Stimulated activated naive B cell treated with anti-CD40 and anti-IgM and Interleukin-4, amounts not matched to agents 10 μg/mL and 1 μg/mL and 100 μg/mL, for 72 hours (primary cell): ENCODE data around the gene ACBD4.

Experiments
- ATAC-seq, 2 donors: fragments of 150-1000 bp; cut with Tn5 transposase; replicated peaks; 2 replicates each; pipeline ENCODE4 v1.10.0; 2021; ENCODE audit warnings: moderate library complexity in 1 of 2
- DNase-seq: peaks from one replicate; pipeline ENCODE4 v3.0.0; 2021
- H3K27ac Mint-ChIP-seq: one replicate; pipeline ENCODE4 v1.8.0; 2022; ENCODE audit warnings: mild to moderate bottlenecking, mixed read lengths
- H3K27me3 Mint-ChIP-seq, 2 donors: one replicate each; pipeline ENCODE4 v1.8.0; 2022; ENCODE audit warnings: mixed read lengths in 2 of 2
- H3K36me3 Mint-ChIP-seq, 2 donors: one replicate each; pipeline ENCODE4 v1.8.0; 2022; ENCODE audit warnings: mixed read lengths in 2 of 2, mild to moderate bottlenecking in 1 of 2
- H3K4me1 Mint-ChIP-seq, 2 donors: one replicate each; pipeline ENCODE4 v1.8.0; 2022; ENCODE audit warnings: mixed read lengths in 2 of 2, mild to moderate bottlenecking in 1 of 2
- H3K4me3 Mint-ChIP-seq, 2 donors: one replicate each; pipeline ENCODE4 v1.8.0; 2022; ENCODE audit warnings: mild to moderate bottlenecking in 2 of 2, mixed read lengths in 2 of 2, moderate library complexity in 1 of 2
- H3K9me3 Mint-ChIP-seq, 2 donors: one replicate each; pipeline ENCODE4 v1.8.0; 2022; ENCODE audit warnings: mixed read lengths in 2 of 2, mild to moderate bottlenecking in 1 of 2

Gene ACBD4

DNA sequence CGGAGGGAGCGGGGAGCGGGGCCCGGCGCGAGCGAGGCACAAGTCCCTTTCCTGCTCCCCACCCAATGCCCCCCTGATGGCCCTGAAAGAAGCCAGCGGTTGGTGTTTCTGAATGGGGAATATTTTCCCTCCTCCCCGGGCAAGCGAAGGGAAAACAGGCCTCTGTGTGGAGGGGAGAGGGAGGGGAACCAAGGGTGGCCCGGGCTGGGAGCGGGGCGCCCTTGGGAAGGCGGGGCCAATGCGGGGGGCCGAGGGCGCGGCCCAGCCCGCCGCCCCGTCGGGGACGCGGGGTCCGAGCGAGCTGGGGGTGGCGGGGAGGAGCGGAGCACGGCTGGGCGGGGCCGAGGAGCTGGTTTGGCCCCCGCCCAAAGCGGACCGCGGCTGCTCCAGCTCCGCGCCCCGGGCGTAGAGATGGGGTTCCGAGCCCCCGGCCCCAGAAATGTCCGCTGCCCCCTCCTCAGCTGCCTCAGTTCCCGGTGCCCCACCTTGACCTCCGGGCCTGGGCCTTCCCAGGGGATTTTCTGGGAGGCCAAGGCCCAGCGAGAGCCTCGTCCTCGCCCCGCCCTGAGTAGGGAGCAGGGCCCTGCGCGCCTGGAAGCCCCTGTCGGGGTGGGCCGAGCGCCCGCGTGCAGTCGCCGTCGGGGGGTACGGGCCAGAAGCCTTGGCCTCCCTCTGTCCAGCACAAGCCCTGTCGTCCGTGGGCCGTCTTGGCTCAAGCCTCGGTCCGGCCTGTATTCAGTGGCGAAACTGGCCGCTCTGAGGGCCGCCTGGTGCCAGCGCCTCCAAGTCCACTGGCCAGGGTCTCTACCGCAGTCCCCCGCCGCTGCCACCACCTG lies 8.9 kb downstream of the ACBD4 start:
- DNase-seq: no peak
- ATAC-seq: no peak
- Mint-ChIP-seq H3K27ac (peak overlapping the region; percentile 92), H3K36me3 (peaks cover 14 to 30% of the 10 kb centered on the region in 2 donors), H3K27me3 (peaks cover 0 to 5% of the 10 kb centered on the region in 2 donors), H3K4me3 (peak overlapping the region; percentile 88), H3K9me3 (no peaks in the 10 kb centered on the region), H3K4me1 (peaks cover 26 to 60% of the 10 kb centered on the region in 2 donors)

DNA sequence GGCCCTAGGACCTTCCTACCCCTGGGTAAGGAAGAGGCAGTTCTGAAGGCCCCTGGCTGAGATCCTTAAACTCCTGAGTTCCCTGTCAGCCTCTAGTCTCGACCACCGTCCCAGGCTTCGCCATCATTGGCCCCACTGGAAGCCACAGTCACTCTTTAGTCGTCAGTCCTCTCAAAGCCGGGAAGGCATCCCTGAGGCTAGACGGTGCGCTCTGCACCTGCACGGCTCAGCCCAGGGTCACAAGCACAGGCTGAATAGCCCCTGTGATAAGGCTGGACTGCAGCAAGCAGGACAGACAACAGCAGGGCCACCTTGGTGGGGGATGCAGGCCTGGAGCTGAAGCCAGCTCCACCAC lies 9.5 kb downstream of the ACBD4 start:
- Mint-ChIP-seq H3K27ac (peak overlapping the region; percentile 73), H3K4me1 (peaks cover 31 to 66% of the 10 kb centered on the region in 2 donors), H3K36me3 (peaks cover 19 to 34% of the 10 kb centered on the region in 2 donors), H3K4me3 (peak overlapping the region; percentile 78 to 88), H3K9me3 (no peaks in the 10 kb centered on the region), H3K27me3 (peaks cover 0 to 5% of the 10 kb centered on the region in 2 donors)
- DNase-seq (no peak), ATAC-seq (no peak)

- DNase-seq (no peak), ATAC-seq (no peak)
- peaks cover 0 to 5% of the 10 kb centered on the region in 2 donors for H3K27me3 Mint-ChIP-seq
- H3K4me3 Mint-ChIP-seq: peak overlapping the region; percentile 98
- H3K4me1 Mint-ChIP-seq: peaks cover 34 to 73% of the 10 kb centered on the region in 2 donors
- H3K9me3 Mint-ChIP-seq: no peaks in the 10 kb centered on the region
- peak overlapping the region; percentile 73 for H3K27ac Mint-ChIP-seq
- peaks cover 17 to 31% of the 10 kb centered on the region in 2 donors for H3K36me3 Mint-ChIP-seq
These were observed 10.7 kb downstream of the ACBD4 start for GRCh38 chr17:45146166-45146565.

DNA sequence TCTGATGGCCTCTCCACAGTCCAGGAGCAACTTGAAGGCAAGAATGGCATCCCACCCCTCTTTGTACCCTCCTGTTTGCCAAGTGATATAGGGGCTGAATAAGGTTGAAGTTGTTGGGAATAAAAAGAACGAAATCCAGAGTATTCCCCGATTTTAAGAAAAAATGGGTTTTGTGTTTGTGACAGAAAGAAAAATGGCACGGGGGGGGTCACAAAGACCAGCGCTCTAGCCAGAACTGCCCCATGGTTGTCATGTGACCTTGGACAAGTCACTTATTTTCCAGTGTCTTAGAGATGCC lies 11.1 kb downstream of the ACBD4 start:
- H3K27me3 Mint-ChIP-seq: peaks cover 0 to 5% of the 10 kb centered on the region in 2 donors
- no peak for ATAC-seq
- DNase-seq: no peak
- H3K36me3 Mint-ChIP-seq: peaks cover 17 to 34% of the 10 kb centered on the region in 2 donors
- no peaks in the 10 kb centered on the region for H3K9me3 Mint-ChIP-seq
- peaks cover 38 to 77% of the 10 kb centered on the region in 2 donors for H3K4me1 Mint-ChIP-seq
- H3K4me3 Mint-ChIP-seq: peak overlapping the region; percentile 98
- H3K27ac Mint-ChIP-seq: peak overlapping the region; percentile 100

- H3K27ac Mint-ChIP-seq: peak overlapping the region; percentile 100
- peak; percentile 6 to 10 for ATAC-seq
- no peaks in the 10 kb centered on the region for H3K9me3 Mint-ChIP-seq
- H3K27me3 Mint-ChIP-seq: peaks cover 0 to 5% of the 10 kb centered on the region in 2 donors
- H3K4me3 Mint-ChIP-seq: peak overlapping the region; percentile 98
- no peak for DNase-seq
- peaks cover 17 to 36% of the 10 kb centered on the region in 2 donors for H3K36me3 Mint-ChIP-seq
- peaks cover 40 to 81% of the 10 kb centered on the region in 2 donors for H3K4me1 Mint-ChIP-seq
These were observed 11.5 kb downstream of the ACBD4 start for GRCh38 chr17:45146890-45147580.

- Mint-ChIP-seq H3K27me3 (peaks cover 0 to 5% of the 10 kb centered on the region in 2 donors), H3K36me3 (peaks cover 17 to 36% of the 10 kb centered on the region in 2 donors), H3K4me1 (peaks cover 40 to 87% of the 10 kb centered on the region in 2 donors), H3K9me3 (no peaks in the 10 kb centered on the region), H3K4me3 (peak overlapping the region; percentile 98), H3K27ac (peak overlapping the region; percentile 100)
- peak; percentile 81 for DNase-seq
- peak; percentile 50 to 57 for ATAC-seq
These were observed 12.2 kb downstream of the ACBD4 start for GRCh38 chr17:45147581-45148182.

DNA sequence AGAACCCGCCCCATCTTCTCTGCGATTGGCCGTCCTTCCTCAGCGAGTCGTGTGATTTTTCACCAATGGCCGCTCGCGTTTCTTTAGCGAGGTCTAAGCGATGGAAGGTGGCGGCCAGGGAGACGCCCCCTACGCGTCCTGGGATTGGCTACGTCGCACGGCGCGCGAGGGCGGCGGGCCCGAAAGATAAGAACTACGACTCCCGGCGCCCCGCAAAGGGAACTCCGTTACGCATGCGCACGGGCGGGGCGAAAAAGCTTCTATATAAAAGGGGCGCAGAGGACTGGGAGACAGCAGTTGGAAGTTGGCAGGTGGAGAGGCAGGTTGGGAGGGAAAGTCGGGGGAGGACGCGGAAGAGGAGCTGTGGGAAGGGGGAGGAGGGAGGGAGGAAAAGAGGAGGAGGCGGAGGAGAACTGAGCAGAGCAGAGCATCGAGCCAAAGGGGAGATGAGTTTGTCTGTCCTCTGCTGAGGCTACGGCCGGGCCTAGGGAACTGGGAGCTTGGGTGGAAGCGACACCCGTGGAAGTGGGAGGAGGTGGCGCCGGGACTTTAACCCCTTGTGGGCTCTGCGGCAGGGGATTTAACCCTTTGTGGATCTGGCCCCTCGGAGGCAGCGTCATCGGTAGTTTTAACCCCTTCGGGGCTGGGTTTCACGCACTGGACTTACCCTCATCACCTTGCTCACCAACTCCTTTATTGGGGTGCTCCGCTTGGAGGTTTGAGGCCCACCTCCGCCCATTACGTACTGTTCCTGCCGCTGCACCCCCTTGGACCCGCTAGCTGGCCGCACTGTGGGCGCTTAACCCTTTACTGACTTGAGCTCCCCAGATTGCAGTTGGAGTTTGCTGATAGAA lies 12.9 kb downstream of the ACBD4 start, which contains the start of gene HEXIM1:
Gene HEXIM1 (plus strand): TSS at position 293 of the 854 bp plus-strand sequence. CDS start 716 bp downstream, outside the sequence.
- peak within 1 kb of the TSS; percentile 98 for H3K4me3 Mint-ChIP-seq
- H3K27me3 Mint-ChIP-seq: peaks cover 0 to 5% of the 10 kb centered on the region in 2 donors
- H3K9me3 Mint-ChIP-seq: no peaks in the 10 kb centered on the region
- DNase-seq (peak; percentile 98), ATAC-seq (peak; percentile 78 to 80)
- peaks cover 38 to 81% of the 10 kb centered on the region in 2 donors for H3K4me1 Mint-ChIP-seq
- H3K27ac Mint-ChIP-seq: peak within 1 kb of the TSS; percentile 100
- H3K36me3 Mint-ChIP-seq: peaks cover 17 to 36% of the 10 kb centered on the region in 2 donors

DNA sequence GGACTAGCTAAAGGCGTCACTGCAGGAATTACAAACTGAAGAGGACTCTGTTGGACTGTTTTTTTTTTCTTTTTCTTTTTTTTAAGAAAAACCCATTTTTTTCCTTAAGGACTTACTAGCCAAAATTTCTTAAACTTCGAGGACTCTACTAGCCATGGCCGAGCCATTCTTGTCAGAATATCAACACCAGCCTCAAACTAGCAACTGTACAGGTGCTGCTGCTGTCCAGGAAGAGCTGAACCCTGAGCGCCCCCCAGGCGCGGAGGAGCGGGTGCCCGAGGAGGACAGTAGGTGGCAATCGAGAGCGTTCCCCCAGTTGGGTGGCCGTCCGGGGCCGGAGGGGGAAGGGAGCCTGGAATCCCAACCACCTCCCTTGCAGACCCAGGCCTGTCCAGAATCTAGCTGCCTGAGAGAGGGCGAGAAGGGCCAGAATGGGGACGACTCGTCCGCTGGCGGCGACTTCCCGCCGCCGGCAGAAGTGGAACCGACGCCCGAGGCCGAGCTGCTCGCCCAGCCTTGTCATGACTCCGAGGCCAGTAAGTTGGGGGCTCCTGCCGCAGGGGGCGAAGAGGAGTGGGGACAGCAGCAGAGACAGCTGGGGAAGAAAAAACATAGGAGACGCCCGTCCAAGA lies 13.7 kb downstream of the ACBD4 start:
- Mint-ChIP-seq H3K27ac (peak overlapping the region; percentile 100), H3K4me1 (peaks cover 32 to 73% of the 10 kb centered on the region in 2 donors)

GRCh38 chr17:45149669-45150664 lies 14.5 kb downstream of the ACBD4 start:
- peaks cover 31 to 66% of the 10 kb centered on the region in 2 donors for H3K4me1 Mint-ChIP-seq
- peaks cover 0 to 5% of the 10 kb centered on the region in 2 donors for H3K27me3 Mint-ChIP-seq
- no peak for DNase-seq
- H3K36me3 Mint-ChIP-seq: peaks cover 16 to 36% of the 10 kb centered on the region in 2 donors
- ATAC-seq: no peak
- H3K9me3 Mint-ChIP-seq: no peaks in the 10 kb centered on the region
- H3K4me3 Mint-ChIP-seq: peak overlapping the region; percentile 98
- H3K27ac Mint-ChIP-seq: peak overlapping the region; percentile 100

More for the DNA sequence above, 13.7 kb downstream of the ACBD4 start:
- DNase-seq: peak; percentile 75
- Mint-ChIP-seq H3K4me3 (peak overlapping the region; percentile 98), H3K27me3 (peaks cover 0 to 5% of the 10 kb centered on the region in 2 donors), H3K36me3 (peaks cover 16 to 36% of the 10 kb centered on the region in 2 donors), H3K9me3 (no peaks in the 10 kb centered on the region)
- peak; percentile 43 to 44 for ATAC-seq

- ATAC-seq (no peak), DNase-seq (no peak)
- peaks cover 0 to 5% of the 10 kb centered on the region in 2 donors for H3K27me3 Mint-ChIP-seq
- no peaks in the 10 kb centered on the region for H3K9me3 Mint-ChIP-seq
- H3K36me3 Mint-ChIP-seq: peaks cover 16 to 36% of the 10 kb centered on the region in 2 donors
- peak overlapping the region; percentile 77 to 78 for H3K4me3 Mint-ChIP-seq
- H3K4me1 Mint-ChIP-seq: peaks cover 28 to 62% of the 10 kb centered on the region in 2 donors
- peak overlapping the region; percentile 69 for H3K27ac Mint-ChIP-seq
These were observed 15.7 kb downstream of the ACBD4 start for GRCh38 chr17:45150911-45151809.

DNA sequence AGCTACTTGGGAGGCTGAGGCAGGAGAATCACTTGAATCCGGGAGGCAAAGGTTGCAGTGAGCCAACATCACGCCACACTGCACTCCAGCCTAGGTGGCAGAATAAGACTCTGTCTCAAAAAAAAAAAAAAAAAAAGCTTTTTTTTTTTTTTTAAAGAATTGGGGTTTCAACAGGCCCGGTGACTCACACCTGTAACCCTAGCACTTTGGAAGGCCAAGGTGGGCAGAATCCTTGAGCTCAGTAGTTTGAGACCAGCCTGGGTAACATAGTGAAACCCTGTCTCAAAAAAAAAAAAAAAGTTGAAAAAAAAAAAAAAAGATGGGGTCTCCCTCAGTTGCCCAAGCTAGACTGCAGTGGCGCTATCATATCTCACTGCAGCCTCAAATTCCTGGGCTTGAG lies 19.5 kb downstream of the ACBD4 start:
- H3K27me3 Mint-ChIP-seq: no peaks in the 10 kb centered on the region
- peaks cover 24 to 55% of the 10 kb centered on the region in 2 donors for H3K4me1 Mint-ChIP-seq
- H3K27ac Mint-ChIP-seq: no peak overlapping the region
- no peaks in the 10 kb centered on the region for H3K9me3 Mint-ChIP-seq
- peaks cover 5 to 23% of the 10 kb centered on the region in 2 donors for H3K36me3 Mint-ChIP-seq
- no peak overlapping the region for H3K4me3 Mint-ChIP-seq
- no peak for DNase-seq
- no peak for ATAC-seq
